ENCODE measurements around the gene MMP1.
"Not testable (repeated sequence)": the region's sequence is repeated elsewhere in the genome, so short reads cannot be mapped to it uniquely, and the experiment has no call there.

The MMP1 gene

DNA sequence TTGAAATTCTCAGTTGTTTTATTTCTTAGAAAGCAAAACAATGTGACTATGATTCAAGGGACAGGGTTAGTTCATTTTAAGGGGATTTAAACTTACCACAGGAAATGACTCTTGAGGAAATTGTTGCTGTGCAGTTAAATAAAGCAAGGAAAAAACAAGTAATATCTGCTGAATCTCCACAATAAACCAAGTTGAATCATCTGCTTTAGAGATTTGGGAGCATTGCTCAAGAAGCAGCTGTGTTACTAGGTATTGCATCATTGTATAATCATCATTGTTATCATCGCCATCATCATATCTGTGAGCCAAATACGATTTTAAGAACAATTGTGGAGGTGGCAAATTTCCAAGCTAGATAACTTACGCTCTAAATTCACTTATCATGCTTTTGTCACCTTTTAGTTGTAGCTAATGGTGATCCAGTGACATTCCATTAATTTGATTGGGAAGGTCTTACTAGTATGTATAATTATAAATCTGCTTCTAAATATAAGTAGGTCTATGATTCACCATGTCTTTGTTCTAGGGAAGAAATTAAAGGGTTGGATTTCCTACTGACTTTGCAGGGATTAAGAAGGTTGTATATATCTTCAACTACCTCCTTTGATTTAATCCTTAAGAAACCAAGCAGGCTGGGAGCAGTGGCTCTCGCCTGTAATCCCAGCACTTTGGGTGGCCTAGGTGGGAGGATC is 37.5 kb downstream of the MMP1 start:
- peak; percentile 97 for DNase-seq (ENCODE audit: low read depth)
- TF ChIP-seq, protein P1, sequence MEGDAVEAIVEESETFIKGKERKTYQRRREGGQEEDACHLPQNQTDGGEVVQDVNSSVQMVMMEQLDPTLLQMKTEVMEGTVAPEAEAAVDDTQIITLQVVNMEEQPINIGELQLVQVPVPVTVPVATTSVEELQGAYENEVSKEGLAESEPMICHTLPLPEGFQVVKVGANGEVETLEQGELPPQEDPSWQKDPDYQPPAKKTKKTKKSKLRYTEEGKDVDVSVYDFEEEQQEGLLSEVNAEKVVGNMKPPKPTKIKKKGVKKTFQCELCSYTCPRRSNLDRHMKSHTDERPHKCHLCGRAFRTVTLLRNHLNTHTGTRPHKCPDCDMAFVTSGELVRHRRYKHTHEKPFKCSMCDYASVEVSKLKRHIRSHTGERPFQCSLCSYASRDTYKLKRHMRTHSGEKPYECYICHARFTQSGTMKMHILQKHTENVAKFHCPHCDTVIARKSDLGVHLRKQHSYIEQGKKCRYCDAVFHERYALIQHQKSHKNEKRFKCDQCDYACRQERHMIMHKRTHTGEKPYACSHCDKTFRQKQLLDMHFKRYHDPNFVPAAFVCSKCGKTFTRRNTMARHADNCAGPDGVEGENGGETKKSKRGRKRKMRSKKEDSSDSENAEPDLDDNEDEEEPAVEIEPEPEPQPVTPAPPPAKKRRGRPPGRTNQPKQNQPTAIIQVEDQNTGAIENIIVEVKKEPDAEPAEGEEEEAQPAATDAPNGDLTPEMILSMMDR (conservative IDR thresholded peaks at IDR 0.05; ENCODE audit: control insufficient read depth, insufficient read depth, low read depth, low read length) = no peak
- no peak overlapping the region for H3K4me3 ChIP-seq (ENCODE audit: control insufficient read depth, low read depth, low read length)

DNA sequence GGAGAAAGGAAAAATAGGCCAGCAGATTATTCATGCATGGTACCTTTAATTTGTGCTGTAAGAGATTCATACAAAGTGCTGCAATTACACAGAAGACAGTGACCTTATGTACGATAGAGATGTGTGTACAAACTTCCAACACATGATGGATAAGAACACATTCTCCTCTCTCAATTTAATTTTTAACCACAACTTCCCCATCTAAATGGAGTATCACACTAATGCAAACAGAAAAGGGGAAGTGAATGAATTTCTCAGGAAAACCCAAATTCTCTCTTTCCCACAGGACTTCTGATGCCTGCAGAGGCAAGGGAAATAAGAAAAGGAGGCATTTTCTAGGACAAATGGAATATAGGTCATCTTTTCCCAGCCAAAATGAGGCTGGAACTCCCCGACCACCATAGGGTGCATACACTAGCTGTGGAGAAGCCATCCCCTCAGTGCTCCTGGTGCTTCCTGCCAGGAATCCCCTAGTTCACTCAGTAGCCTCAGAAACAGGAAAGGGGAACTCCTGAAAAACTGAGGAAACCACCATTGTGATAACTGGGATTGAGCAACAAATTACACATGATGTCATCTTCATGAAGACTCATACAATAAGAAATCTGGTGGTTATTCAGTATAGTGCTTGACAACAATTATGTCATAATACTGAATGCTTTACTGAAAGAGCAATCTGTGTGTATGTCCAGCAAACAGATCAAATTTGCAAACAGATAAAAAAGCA is 40.0 kb downstream of the MMP1 start:
- TF ChIP-seq, protein P1 (conservative IDR thresholded peaks at IDR 0.05; ENCODE audit: control insufficient read depth, insufficient read depth, low read depth, low read length) = no peak
- DNase-seq (ENCODE audit: low read depth) = peak; percentile 65
- no peak overlapping the region for H3K4me3 ChIP-seq (ENCODE audit: control insufficient read depth, low read depth, low read length)

DNA sequence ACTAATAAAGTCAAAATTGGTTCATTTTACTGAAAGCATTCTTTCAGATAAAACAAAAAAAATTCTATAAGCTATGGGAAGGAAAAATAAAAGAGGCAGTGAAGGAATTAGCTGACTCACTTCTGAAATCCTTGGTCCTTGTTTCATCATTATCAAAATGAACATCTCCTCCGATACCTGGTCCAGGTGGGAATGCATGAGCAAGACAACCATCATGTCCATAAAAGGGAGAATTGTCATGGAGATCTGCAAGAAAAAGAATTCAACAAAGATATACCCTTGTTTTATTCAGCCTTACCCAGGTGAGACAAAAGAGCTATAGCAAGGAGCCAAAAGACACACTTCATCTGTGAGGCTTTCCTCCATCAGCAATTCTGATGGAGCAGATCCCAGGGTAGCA is 44.7 kb downstream of the MMP1 start:
- TF ChIP-seq, protein P1 (conservative IDR thresholded peaks at IDR 0.05; ENCODE audit: control insufficient read depth, insufficient read depth, low read depth, low read length) = no peak
- DNase-seq (ENCODE audit: low read depth) = no peak
- no peak overlapping the region for H3K4me3 ChIP-seq (ENCODE audit: control insufficient read depth, low read depth, low read length)

DNA sequence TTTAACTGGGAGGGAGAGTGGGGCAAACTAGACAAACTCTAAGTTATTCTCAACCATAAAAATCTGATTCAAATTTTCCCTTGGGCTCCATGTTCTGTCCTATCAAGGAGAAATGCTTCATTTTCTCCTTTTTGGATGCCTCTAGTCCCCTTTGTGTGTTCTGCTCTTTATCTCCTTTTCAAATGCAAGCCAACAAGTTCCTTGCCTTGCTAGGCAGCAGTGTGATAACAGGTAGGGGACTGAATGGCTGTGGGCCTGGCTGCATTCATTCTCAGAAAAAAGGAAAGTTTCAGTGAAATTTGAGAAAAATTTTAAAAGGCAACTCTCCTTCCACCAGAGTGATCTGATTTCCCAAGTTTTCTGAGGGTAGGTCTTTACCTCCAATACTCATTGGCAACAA is 46.3 kb downstream of the MMP1 start:
- TF ChIP-seq, protein P1 (conservative IDR thresholded peaks at IDR 0.05; ENCODE audit: control insufficient read depth, insufficient read depth, low read depth, low read length) = no peak
- H3K4me3 ChIP-seq (ENCODE audit: control insufficient read depth, low read depth, low read length) = no peak overlapping the region
- DNase-seq (ENCODE audit: low read depth) = no peak

DNA sequence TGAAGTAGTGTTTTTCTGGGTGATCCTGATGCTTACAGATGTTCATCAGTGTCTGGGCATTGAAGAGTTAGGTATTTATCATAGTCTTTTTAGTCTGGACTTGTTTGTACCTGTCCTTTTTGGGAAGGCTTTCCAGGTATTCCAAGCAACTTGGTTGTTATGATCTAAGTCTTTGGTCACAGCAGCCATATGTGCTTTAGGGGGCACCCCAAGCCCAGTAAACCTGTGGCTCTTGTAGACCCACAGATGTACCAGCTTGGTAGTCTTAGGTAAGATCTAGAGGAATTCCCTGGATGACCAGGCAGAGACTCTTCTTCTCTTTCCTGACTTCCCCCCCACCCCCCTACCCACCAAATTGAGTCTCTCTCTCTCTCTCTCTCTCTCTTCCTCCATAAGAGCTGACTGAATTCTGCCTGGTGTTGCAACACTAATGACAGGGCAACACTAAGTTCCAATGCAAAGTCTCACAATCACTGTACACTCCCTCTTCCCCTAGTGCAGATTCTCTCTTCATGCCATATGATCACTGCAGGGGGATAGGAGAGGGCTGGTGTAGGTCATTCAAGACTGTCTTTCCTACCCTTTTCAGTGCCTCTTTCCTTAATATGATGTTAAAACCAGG is 48.7 kb downstream of the MMP1 start:
- H3K4me3 ChIP-seq (ENCODE audit: control insufficient read depth, low read depth, low read length) = no peak overlapping the region
- no peak for DNase-seq (ENCODE audit: low read depth)
- TF ChIP-seq, protein P1 (conservative IDR thresholded peaks at IDR 0.05; ENCODE audit: control insufficient read depth, insufficient read depth, low read depth, low read length) = no peak

DNA sequence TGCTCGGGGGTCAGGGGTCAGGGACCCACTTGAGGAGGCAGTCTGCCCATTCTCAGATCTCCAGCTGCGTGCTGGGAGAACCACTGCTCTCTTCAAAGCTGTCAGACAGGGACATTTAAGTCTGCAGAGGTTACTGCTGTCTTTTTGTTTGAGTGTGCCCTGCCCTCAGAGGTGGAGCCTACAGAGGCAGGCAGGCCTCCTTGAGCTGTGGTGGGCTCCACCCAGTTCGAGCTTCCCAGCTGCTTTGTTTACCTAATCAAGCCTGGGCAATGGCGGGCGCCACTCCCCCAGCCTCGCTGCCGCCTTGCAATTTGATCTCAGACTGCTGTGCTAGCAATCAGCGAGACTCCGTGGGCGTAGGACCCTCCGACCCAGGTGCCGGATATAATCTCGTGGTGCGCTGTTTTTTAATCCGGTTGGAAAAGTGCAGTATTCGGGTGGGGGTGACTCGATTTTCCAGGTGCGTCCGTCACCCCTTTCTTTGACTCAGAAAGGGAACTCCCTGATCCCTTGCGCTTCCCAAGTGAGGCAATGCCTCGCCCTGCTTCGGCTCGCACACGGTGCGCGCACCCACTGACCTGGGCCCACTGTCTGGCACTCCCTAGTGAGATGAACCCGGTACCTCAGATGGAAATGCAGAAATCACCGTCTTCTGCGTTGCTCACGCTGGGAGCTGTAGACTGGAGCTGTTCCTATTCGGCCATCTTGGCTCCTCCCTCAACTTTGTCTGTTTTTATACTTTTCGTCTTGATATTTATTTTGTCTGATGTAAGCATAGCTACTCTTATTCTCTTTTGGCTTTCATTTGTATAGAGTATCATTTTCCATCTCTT is 51.0 kb downstream of the MMP1 start:
- not testable (repeated sequence) for DNase-seq (ENCODE audit: low read depth); H3K4me3 ChIP-seq (ENCODE audit: control insufficient read depth, low read depth, low read length)

Data from fibroblast of mammary gland (primary cell).